MM.1S (cell line): ENCODE data around the gene BANK1.

Experiments
- DNase-seq: peaks from one replicate; pipeline ENCODE4 v3.0.0-alpha.2; 2015
- H2AFZ ChIP-seq: fragments of 300-600 bp; sonication (generic); 2 replicates; pipeline ENCODE4 v1.6.0; 2016; ENCODE audit warnings: antibody characterized with exemption, low read length
- H3F3A ChIP-seq: fragments of 300-600 bp; sonication (generic); 2 replicates; pipeline ENCODE4 v1.6.1; 2016; ENCODE audit warnings: mild to moderate bottlenecking, antibody characterized with exemption, low read length, moderate library complexity, mixed read lengths; ENCODE audit not compliant: insufficient read depth
- H3K27ac ChIP-seq: fragments of 300-600 bp; sonication (generic); 2 replicates; pipeline ENCODE4 v1.5.1; 2016; ENCODE audit warnings: mild to moderate bottlenecking, low read length
- H3K27me3 ChIP-seq: fragments of 300-600 bp; sonication (generic); replicated peaks from 2 replicates; pipeline ENCODE4 v1.6.0; 2016; ENCODE audit warnings: low read length; ENCODE audit not compliant: insufficient read depth
- H3K36me3 ChIP-seq: fragments of 300-600 bp; sonication (generic); replicated peaks from 2 replicates; pipeline ENCODE4 v1.6.1; 2016; ENCODE audit warnings: mild to moderate bottlenecking, low read length, mixed read lengths; ENCODE audit not compliant: insufficient read depth
- H3K4me1 ChIP-seq: fragments of 300-600 bp; sonication (generic); 2 replicates; pipeline ENCODE4 v1.6.1; 2016; ENCODE audit warnings: low read length, mixed read lengths
- H3K4me2 ChIP-seq: fragments of 300-600 bp; sonication (generic); 2 replicates; pipeline ENCODE4 v1.6.0; 2016; ENCODE audit warnings: low read depth, low read length
- H3K4me3 ChIP-seq: fragments of 300-600 bp; sonication (generic); 2 replicates; pipeline ENCODE4 v1.5.1; 2016; ENCODE audit warnings: low read length, mixed read lengths
- H3K79me2 ChIP-seq: fragments of 300-600 bp; sonication (generic); 2 replicates; pipeline ENCODE4 v1.6.1; 2016; ENCODE audit warnings: mixed run types, low read length, mixed read lengths
- H3K9ac ChIP-seq: fragments of 300-600 bp; sonication (generic); 2 replicates; pipeline ENCODE4 v1.6.1; 2016; ENCODE audit warnings: low read length, mixed read lengths
- H3K9me2 ChIP-seq: fragments of 300-600 bp; sonication (generic); replicated peaks from 2 replicates; pipeline ENCODE4 v1.6.1; 2016; ENCODE audit warnings: mild to moderate bottlenecking, low read length, mixed read lengths; ENCODE audit not compliant: insufficient read depth
- H3K9me3 ChIP-seq: fragments of 300-600 bp; sonication (generic); replicated peaks from 2 replicates; pipeline ENCODE4 v1.6.1; 2016; ENCODE audit warnings: mild to moderate bottlenecking, low read length, mixed read lengths; ENCODE audit not compliant: insufficient read depth
- H4K20me1 ChIP-seq: fragments of 300-600 bp; sonication (generic); 2 replicates; pipeline ENCODE4 v1.6.1; 2016; ENCODE audit warnings: mild to moderate bottlenecking, low read length, moderate library complexity, mixed read lengths; ENCODE audit not compliant: insufficient read depth
- CTCF ChIP-seq: fragments of 300-600 bp; sonication (generic); IDR thresholded peaks from 2 replicates; pipeline ENCODE4 v1.5.1; 2016; ENCODE audit warnings: antibody characterized with exemption, low read length, mixed read lengths
- EZH2 ChIP-seq: fragments of 300-600 bp; sonication (generic); optimal IDR thresholded peaks from 2 replicates; pipeline ENCODE3; 2017; ENCODE audit warnings: low read depth, mild to moderate bottlenecking, antibody characterized with exemption, low read length, mixed read lengths
- EZH2phosphoT487 ChIP-seq: fragments of 300-600 bp; sonication (generic); IDR thresholded peaks from 2 replicates; pipeline ENCODE4 v1.6.1; 2018; ENCODE audit warnings: antibody characterized with exemption, low read length

The BANK1 gene

GRCh38 chr4:101921370-101921769, 130.8 kb downstream of the BANK1 start:
- no peak overlapping the region for H3K9ac ChIP-seq
- no peak for TF ChIP-seq EZH2phosphoT487
- TF ChIP-seq CTCF = no peak
- no peak for TF ChIP-seq EZH2
- no peak for DNase-seq
- H4K20me1 ChIP-seq = no peaks in the 10 kb centered on the region
- no peak overlapping the region for H3K4me2 ChIP-seq
- H3K36me3 ChIP-seq = no peaks in the 10 kb centered on the region
- no peaks in the 10 kb centered on the region for H3K27me3 ChIP-seq
- no peak overlapping the region for H3K27ac ChIP-seq
- H3K4me3 ChIP-seq = no peak overlapping the region
- no peaks in the 10 kb centered on the region for H3F3A ChIP-seq
- H2AFZ ChIP-seq = no peak overlapping the region
- no peaks in the 10 kb centered on the region for H3K9me3 ChIP-seq
- H3K79me2 ChIP-seq = no peaks in the 10 kb centered on the region
- no peaks in the 10 kb centered on the region for H3K4me1 ChIP-seq
- no peaks in the 10 kb centered on the region for H3K9me2 ChIP-seq

- DNase-seq = no peak
Observed at GRCh38 chr4:101931619-101932018, 141.1 kb downstream of the BANK1 start.

GRCh38 chr4:101933855-101934254, 143.3 kb downstream of the BANK1 start:
- no peaks in the 10 kb centered on the region for H3K9me3 ChIP-seq
- no peak overlapping the region for H3K4me2 ChIP-seq
- no peaks in the 10 kb centered on the region for H3F3A ChIP-seq
- H3K36me3 ChIP-seq = no peaks in the 10 kb centered on the region
- H4K20me1 ChIP-seq = no peaks in the 10 kb centered on the region
- H3K27ac ChIP-seq = no peak overlapping the region
- DNase-seq = no peak
- no peak overlapping the region for H3K4me3 ChIP-seq
- no peaks in the 10 kb centered on the region for H3K4me1 ChIP-seq
- no peak for TF ChIP-seq CTCF
- no peak for TF ChIP-seq EZH2
- no peak for TF ChIP-seq EZH2phosphoT487
- no peaks in the 10 kb centered on the region for H3K79me2 ChIP-seq
- H3K9me2 ChIP-seq = no peaks in the 10 kb centered on the region
- H2AFZ ChIP-seq = no peak overlapping the region
- no peaks in the 10 kb centered on the region for H3K27me3 ChIP-seq
- H3K9ac ChIP-seq = no peak overlapping the region

More at GRCh38 chr4:101931619-101932018, 141.1 kb downstream of the BANK1 start:
- Histone ChIP-seq H3F3A (no peaks in the 10 kb centered on the region), H4K20me1 (no peaks in the 10 kb centered on the region), H3K27me3 (no peaks in the 10 kb centered on the region), H3K4me2 (no peak overlapping the region), H3K9ac (no peak overlapping the region), H3K4me3 (no peak overlapping the region), H3K79me2 (no peaks in the 10 kb centered on the region), H3K9me2 (no peaks in the 10 kb centered on the region), H3K4me1 (no peaks in the 10 kb centered on the region), H2AFZ (no peak overlapping the region), H3K9me3 (no peaks in the 10 kb centered on the region), H3K36me3 (no peaks in the 10 kb centered on the region), H3K27ac (no peak overlapping the region)
- TF ChIP-seq CTCF = no peak
- TF ChIP-seq EZH2 = no peak
- TF ChIP-seq EZH2phosphoT487 = no peak
